Left lung (tissue), 10 donors: ENCODE results near the gene KRT74. TPM values are rescaled to one million over a fixed set of nuclear protein-coding genes. Genes with fewer than 3 reads are reported as not detected.

Experiments used
- ATAC-seq: fragments of 200-7000 bp; cut with Tn5 transposase; one replicate; pipeline ENCODE4 v1.9.1; 2020; ENCODE audit warnings: moderate library complexity
- DNase-seq, 4 donors: peaks; one replicate each; pipeline ENCODE4 v3.0.0-alpha.2; 2013 to 2020
- H3K27ac ChIP-seq, 2 donors: fragments of 200-600 bp; sonication (generic) in 1 of 2; one replicate each; pipeline versions ENCODE4 v1.5.0 to v1.8.0; 2020 to 2021
- H3K27me3 ChIP-seq, 2 donors: fragments of 200-600 bp; sonication (generic) in 1 of 2; one replicate each; pipeline versions ENCODE4 v1.5.0 to v1.8.0; 2020 to 2021
- H3K36me3 ChIP-seq, 2 donors: fragments of 200-600 bp; sonication (generic) in 1 of 2; one replicate each; pipeline versions ENCODE4 v1.5.0 to v1.8.0; 2020 to 2021
- H3K4me1 ChIP-seq, 2 donors: fragments of 200-600 bp; one replicate each; pipeline ENCODE4 v1.8.0; 2021
- H3K4me3 ChIP-seq, 2 donors: fragments of 200-600 bp; sonication (generic) in 1 of 2; one replicate each; pipeline versions ENCODE4 v1.5.0 to v1.8.0; 2020 to 2021; ENCODE audit warnings: mild to moderate bottlenecking in 1 of 2
- H3K9me3 ChIP-seq, 2 donors: fragments of 200-600 bp; sonication (generic) in 1 of 2; one replicate each; pipeline versions ENCODE4 v1.5.0 to v1.8.0; 2020 to 2021
- CTCF ChIP-seq, 2 donors: fragments of 200-600 bp; sonication (generic) in 1 of 2; IDR thresholded peaks; one replicate each; pipeline versions ENCODE4 v1.5.0 to v1.8.0; 2021; ENCODE audit warnings: antibody characterized with exemption in 2 of 2
- intact Hi-C, 2 donors: fragments of 100-400 bp; cut with DNase I; formaldehyde crosslinking; loops; one replicate each; pipeline versions ENCODE4 v1.11.2 to v1.14.2; 2022
- polyA plus RNA-seq, 6 donors: library from polyadenylated mRNA; unstranded; fragments of 120-200 nt; gene quantifications; one replicate each; pipeline ENCODE4 v1.2.1, GENCODE V29; 2013; ENCODE audit not compliant: insufficient read length in 6 of 6
- total RNA-seq, 2 donors: library from RNA; stranded (reverse); fragmentation: NEBNext Ultra II Directional; extraction: Animal tissue kit (Norgen Biotek cat#: 25700); gene quantifications; one replicate each; pipeline ENCODE4 v1.2.1, GENCODE V29; 2021
- donor health status: DM: no; HTN: yes; CAD: no.
- donor health status: DM: no; HTN: no; CAD: no.

The KRT74 gene
- total and polyA plus RNA-seq, 8 donors, result not detected

DNA sequence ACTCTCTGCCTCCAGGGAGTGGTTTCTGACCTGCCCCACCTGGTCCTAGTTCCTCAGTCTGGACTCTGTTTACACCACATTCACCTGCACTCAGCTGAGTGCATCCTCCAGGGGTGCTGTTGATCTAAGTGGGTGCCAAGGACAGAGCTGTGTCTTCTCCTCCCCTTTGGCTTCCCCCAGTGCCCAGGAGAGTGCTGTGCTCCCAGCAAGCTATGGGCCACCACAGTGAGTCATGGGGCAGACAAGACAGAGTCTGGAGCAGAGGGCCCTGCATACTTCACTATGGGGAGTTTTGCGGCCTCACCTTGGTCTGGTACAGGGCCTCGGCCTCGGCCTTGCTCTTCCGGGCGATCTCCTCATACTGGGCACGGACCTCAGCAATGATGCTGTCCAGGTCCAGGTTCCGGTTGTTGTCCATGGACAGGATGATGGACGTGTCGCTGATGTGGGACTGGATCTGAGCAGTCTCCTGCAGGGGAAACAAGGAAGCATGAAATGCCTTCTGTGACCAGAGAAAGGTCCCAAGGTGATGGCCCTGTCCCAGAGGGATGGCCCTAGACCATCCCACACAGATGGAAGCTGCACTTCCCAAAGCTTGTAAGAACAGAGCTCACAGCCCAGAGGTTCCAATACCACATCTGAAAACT lies 39.9 kb upstream of the KRT74 start:
- Histone ChIP-seq H3K27me3 (peaks cover 8 to 58% of the 10 kb centered on the region in 2 donors), H3K4me3 (no peak overlapping the region), H3K9me3 (no peaks in the 10 kb centered on the region), H3K27ac (no peak overlapping the region), H3K4me1 (no peaks in the 10 kb centered on the region), H3K36me3 (no peaks in the 10 kb centered on the region)
- ATAC-seq (no peak), DNase-seq (no peak)
- no peak for TF ChIP-seq CTCF (IDR thresholded peaks at IDR 0.05)
- intact Hi-C loops, result no loop called here

GRCh38 chr12:52612431-52613383 lies 39.1 kb upstream of the KRT74 start:
- no peaks in the 10 kb centered on the region for H3K9me3 ChIP-seq
- H3K27ac ChIP-seq, result no peak overlapping the region
- H3K4me3 ChIP-seq, result no peak overlapping the region
- intact Hi-C loops, result no loop called here
- DNase-seq (no peak), ATAC-seq (no peak)
- no peaks in the 10 kb centered on the region for H3K36me3 ChIP-seq
- TF ChIP-seq CTCF (IDR thresholded peaks at IDR 0.05), result no peak
- peaks cover 8 to 58% of the 10 kb centered on the region in 2 donors for H3K27me3 ChIP-seq
- no peaks in the 10 kb centered on the region for H3K4me1 ChIP-seq

- Histone ChIP-seq H3K36me3 (no peaks in the 10 kb centered on the region), H3K27me3 (peaks cover 8 to 58% of the 10 kb centered on the region in 2 donors), H3K4me3 (no peak overlapping the region), H3K4me1 (no peaks in the 10 kb centered on the region), H3K27ac (no peak overlapping the region), H3K9me3 (no peaks in the 10 kb centered on the region)
- no peak for TF ChIP-seq CTCF (IDR thresholded peaks at IDR 0.05)
- intact Hi-C loops, result no loop called here
- DNase-seq, result no peak
- no peak for ATAC-seq
Measured at GRCh38 chr12:52611080-52611468, 37.4 kb upstream of the KRT74 start.

- no peak overlapping the region for H3K4me3 ChIP-seq
- intact Hi-C loops, result no loop called here
- no peaks in the 10 kb centered on the region for H3K9me3 ChIP-seq
- no peaks in the 10 kb centered on the region for H3K36me3 ChIP-seq
- no peak for TF ChIP-seq CTCF (IDR thresholded peaks at IDR 0.05)
- peaks cover 8 to 54% of the 10 kb centered on the region in 2 donors for H3K27me3 ChIP-seq
- DNase-seq (no peak), ATAC-seq (no peak)
- no peaks in the 10 kb centered on the region for H3K4me1 ChIP-seq
- H3K27ac ChIP-seq, result no peak overlapping the region
Measured at GRCh38 chr12:52608826-52609630, 35.4 kb upstream of the KRT74 start.
